Measurements from ENCODE around the gene KIF19.

- no peak for TF ChIP-seq CTCF (IDR thresholded peaks at IDR 0.05)
- TF ChIP-seq POLR2AphosphoS5 (IDR thresholded peaks at IDR 0.05; ENCODE audit: low read depth, low read length): no peak
- no peak for TF ChIP-seq TCF7L2 (IDR thresholded peaks at IDR 0.05; ENCODE audit: low read depth, low read length)
Observed at GRCh38 chr17:74402048-74402447, 76.0 kb downstream of the KIF19 start.
